ENCODE data around the gene FAM168A.

GRCh38 chr11:73453562-73453961 lies 144.3 kb downstream of the FAM168A start:
- no peak for TF ChIP-seq CTCF (IDR thresholded peaks at IDR 0.05)
- no peak for TF ChIP-seq POLR2A (IDR thresholded peaks at IDR 0.05)

Measured in lower leg skin (tissue), 3 donors.